K562 (cell line): Measurements from ENCODE around the gene PLD1. TPM values are rescaled to one million over a fixed set of nuclear protein-coding genes. Genes with fewer than 3 reads are reported as not detected.

Source experiments
- ATAC-seq: fragments of 200-7000 bp; cut with Tn5 transposase; 3 replicates; pipeline ENCODE4 v1.9.1; 2020; ENCODE audit warnings: moderate library complexity
- BruUV-seq: library from RNA; stranded (reverse); fragments of 400-500 nt; replicated peaks from 2 replicates; lab custom pipeline; 2021; lab: Mats Ljungman, UMichigan
- CTCF ChIA-PET: fragments of 300-600 bp; formaldehyde crosslinking; extraction: SDS; loops from one replicate; lab custom pipeline; 2021; ENCODE audit warnings: low intra/inter-chr PET ratio; lab: Yijun Ruan, JAX
- POLR2A ChIA-PET: fragments of 300-600, 350-650 bp; sonication (Branson Sonifier 250); formaldehyde crosslinking; extraction: SDS; loops from one replicate; lab custom pipeline; 2021; ENCODE audit warnings: antibody characterized with exemption, inconsistent platforms; lab: Yijun Ruan, JAX
- DNase-seq, 4 experiments: peaks; one replicate each; pipeline versions ENCODE4 v3.0.0 to v3.0.0-alpha.2; 2011 to 2018; ENCODE audit warnings: low spot score in 3 of 4, mixed read lengths in 3 of 4; ENCODE audit errors: extremely low read depth in 1 of 4
- FAIRE-seq: peaks from 2 replicates; lab custom pipeline; 2011; peaks lifted over from hg19 to GRCh38; lab: Jason Lieb, UNC
- H2AFZ ChIP-seq: 2 replicates; pipeline ENCODE4 v1.6.0; 2011; ENCODE audit warnings: low read depth, low read length, control low read depth, inconsistent platforms
- H3K27ac ChIP-seq: fragments of 200-600 bp; 3 replicates; pipeline ENCODE4 v1.8.0; 2011; ENCODE audit warnings: low read depth, mild to moderate bottlenecking, control low read depth, inconsistent platforms, low read length, moderate library complexity, mixed read lengths; ENCODE audit errors: extremely low read depth
- H3K27me3 ChIP-seq, 2 experiments: fragments of 300-600 bp in 1 of 2; 2 replicates in 1 of 2; 3 replicates in 1 of 2; pipeline versions ENCODE4 v1.6.0 to v1.8.0; 2011; ENCODE audit warnings: inconsistent platforms in 2 of 2, low read length in 2 of 2, mild to moderate bottlenecking in 1 of 2, mixed read lengths in 1 of 2, moderate library complexity in 1 of 2; ENCODE audit not compliant: control insufficient read depth in 2 of 2, insufficient read depth in 2 of 2
- H3K36me3 ChIP-seq: fragments of 300-600 bp; 3 replicates; pipeline ENCODE4 v1.8.0; 2011; ENCODE audit warnings: mild to moderate bottlenecking, low read length, inconsistent platforms; ENCODE audit not compliant: control insufficient read depth, insufficient read depth
- H3K4me1 ChIP-seq, 2 experiments: fragments of 200-600 bp in 1 of 2; replicated peaks in 1 of 2; 2 replicates in 1 of 2; 3 replicates in 1 of 2; pipeline versions ENCODE4 v1.5.1 to v1.8.0; 2011; ENCODE audit warnings: inconsistent platforms in 2 of 2, low read length in 2 of 2, mild to moderate bottlenecking in 1 of 2, mixed read lengths in 1 of 2, moderate library complexity in 1 of 2; ENCODE audit not compliant: control insufficient read depth in 2 of 2, insufficient read depth in 2 of 2
- H3K4me2 ChIP-seq: 2 replicates; pipeline ENCODE4 v1.6.1; 2011; ENCODE audit warnings: low read length, control low read depth, inconsistent platforms, mixed read lengths; ENCODE audit not compliant: insufficient read depth
- H3K4me3 ChIP-seq: fragments of 200-600 bp; sonication (generic), shearing (Covaris generic); 2 replicates; pipeline ENCODE4 v1.5.1; 2016; ENCODE audit warnings: control low read depth, inconsistent platforms
- H3K79me2 ChIP-seq: fragments of 200-600 bp; 3 replicates; pipeline ENCODE4 v1.8.0; 2011; ENCODE audit warnings: low read length, inconsistent platforms; ENCODE audit not compliant: control insufficient read depth, insufficient read depth
- H3K9ac ChIP-seq, 2 experiments: 2 replicates each; pipeline versions ENCODE4 v1.6.0 to v1.6.1; 2011; ENCODE audit warnings: low read depth in 2 of 2, low read length in 2 of 2, control low read depth in 1 of 2, inconsistent platforms in 1 of 2, mild to moderate bottlenecking in 1 of 2, mixed read lengths in 1 of 2; ENCODE audit not compliant: insufficient read depth in 1 of 2
- H3K9me1 ChIP-seq: one replicate; pipeline ENCODE4 v1.6.0; 2011; ENCODE audit warnings: inconsistent platforms, mild to moderate bottlenecking, low read length, moderate library complexity; ENCODE audit not compliant: control insufficient read depth, insufficient read depth
- H3K9me3 ChIP-seq: replicated peaks from 2 replicates; pipeline ENCODE4 v1.5.1; 2011; ENCODE audit warnings: low read depth, low read length, inconsistent platforms; ENCODE audit not compliant: control insufficient read depth, insufficient read depth
- H4K20me1 ChIP-seq: replicated peaks from 2 replicates; pipeline ENCODE4 v1.6.1; 2011; ENCODE audit warnings: low read length, inconsistent platforms, mixed read lengths; ENCODE audit not compliant: control insufficient read depth, insufficient read depth
- FOSL1 ChIP-seq: fragments of 200-800 bp; sonication (Bioruptor generic); conservative IDR thresholded peaks from 2 replicates; pipeline ENCODE4 v1.6.1; 2016; ENCODE audit warnings: missing genetic modification characterization, missing compliant biosample characterization
- POLR2AphosphoS5 ChIP-seq: IDR thresholded peaks from 2 replicates; pipeline ENCODE4 v1.6.1; 2011; ENCODE audit warnings: mild to moderate bottlenecking, low read depth, low read length, moderate library complexity; ENCODE audit not compliant: control insufficient read depth, insufficient read depth
- RBM17 ChIP-seq: fragments of 200-400 bp; formaldehyde crosslinking; IDR thresholded peaks from 2 replicates; pipeline ENCODE4 v1.6.1; 2017; ENCODE audit warnings: low read depth, mild to moderate bottlenecking, low read length, borderline replicate concordance
- ZNF274 ChIP-seq: IDR thresholded peaks from 2 replicates; pipeline ENCODE4 v1.6.1; 2011; ENCODE audit warnings: low read depth, mild to moderate bottlenecking, low read length, moderate library complexity, borderline replicate concordance
- ZNF764 ChIP-seq: fragments of 250-450 bp; sonication (Bioruptor Pico); IDR thresholded peaks from 2 replicates; pipeline ENCODE4 v1.4.0; 2020; ENCODE audit warnings: low read depth, mild to moderate bottlenecking, moderate library complexity
- WGBS: fragments of 100-300 bp; shearing (Covaris generic); methylation state at CpG from one replicate; pipeline ENCODE4 v1.1.6; 2016; ENCODE audit warnings: low coverage, mixed read lengths; ENCODE audit not compliant: insufficient coverage; ENCODE audit errors: missing lambda C conversion rate; 5-methylcytosine and 5-hydroxymethylcytosine counted together
- in situ Hi-C: fragments of 300-500 bp; cut with MboI; formaldehyde crosslinking; loops from 4 replicates; pipeline ENCODE4 v1.15.0; 2018; ENCODE audit warnings: inconsistent platforms, mixed read lengths
- intact Hi-C: fragments of 100-400 bp; cut with micrococcal nuclease; formaldehyde crosslinking; loops from 2 replicates; pipeline ENCODE4 v1.14.2; 2022
- polyA plus RNA-seq, 8 experiments: library from polyadenylated mRNA; depleted of rRNA in 4 of 8; stranded (reverse) in 5 of 8; unstranded in 3 of 8; fragments of >200 nt; fragmentation: Nextera tagmentation in 2 of 8; fragmentation: Illumina TruSeq in 1 of 8; extraction: Ambion mirVana in 2 of 8; extraction: Trizol in 1 of 8; gene quantifications; 2 replicates each; pipeline versions ENCODE4 v1.2.1 to v1.2.3, GENCODE V29; 2011 to 2014; ENCODE audit warnings: inconsistent platforms in 1 of 8, missing spikeins in 1 of 8
- total RNA-seq, 7 experiments: library from RNA; depleted of rRNA in 6 of 7; stranded (reverse); fragments of >200 nt in 6 of 7; fragmentation: Illumina TruSeq in 2 of 7; extraction: Trizol in 2 of 7; gene quantifications; 2 replicates each; pipeline versions ENCODE4 v1.2.1 to v1.2.3, GENCODE V29; 2011 to 2021; ENCODE audit warnings: low replicate concordance in 1 of 7
- TF ChIP-seq, protein P1 (sequence below), 2 experiments: IDR thresholded peaks; 2 replicates each; pipeline ENCODE4 v1.6.1; 2012; ENCODE audit warnings: improper control_type of control experiment in 2 of 2, low read depth in 2 of 2, low read length in 2 of 2, borderline replicate concordance in 1 of 2
- TF ChIP-seq, protein P2 (sequence below): fragments of 250-450 bp; sonication (Bioruptor Pico); IDR thresholded peaks from 2 replicates; pipeline ENCODE4 v1.5.0; 2020; ENCODE audit warnings: mild to moderate bottlenecking

PLD1 gene
- total and polyA plus RNA-seq, 9 of the 15 experiments (the other 6 are each of a cell fraction or from before 2014, with no cell fraction given) = 8.4 to 26.1 (median 18.6) TPM

DNA sequence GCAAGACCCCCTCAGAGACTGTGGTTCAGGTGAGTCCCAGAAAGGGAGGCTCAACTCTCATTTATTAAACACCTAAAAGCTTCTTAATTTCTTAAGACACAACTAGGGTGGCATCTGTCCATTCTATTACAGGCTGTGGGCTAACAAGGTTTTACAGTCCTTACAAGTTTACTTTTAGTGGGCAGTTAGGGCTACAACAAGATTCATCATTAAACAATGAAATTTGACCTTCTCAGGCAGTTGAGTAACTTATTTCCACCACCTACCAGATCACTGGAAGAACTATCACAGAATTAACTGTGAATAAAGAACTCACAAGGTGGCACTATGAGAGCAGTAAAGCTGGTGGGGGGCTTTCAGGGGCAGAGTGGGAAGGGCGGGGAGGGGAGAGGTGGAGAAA lies 132.6 kb downstream of the PLD1 start:
- H3K9me3 ChIP-seq = no peaks in the 10 kb centered on the region
- H3K27ac ChIP-seq = no peak overlapping the region
- no peak overlapping the region for H3K4me3 ChIP-seq
- BruUV-seq = no TSS peak
- no peaks in the 10 kb centered on the region for H3K27me3 ChIP-seq
- DNase-seq (no peak), FAIRE-seq (no peak), ATAC-seq (no peak)
- no peaks in the 10 kb centered on the region for H3K79me2 ChIP-seq
- in situ Hi-C loops = no loop called here
- CTCF ChIA-PET = no interaction called here
- intact Hi-C loops = no loop called here
- H3K4me2 ChIP-seq = no peak overlapping the region
- H3K4me1 ChIP-seq = no peaks in the 10 kb centered on the region
- no peaks in the 10 kb centered on the region for H3K36me3 ChIP-seq
- no peak overlapping the region for H2AFZ ChIP-seq
- no peaks in the 10 kb centered on the region for H3K9me1 ChIP-seq
- H3K9ac ChIP-seq = no peak overlapping the region
- H4K20me1 ChIP-seq = no peaks in the 10 kb centered on the region
- 80% methylated on average over 1 of the region's 1 CpG for WGBS
- POLR2A ChIA-PET = interaction anchor here (1.0 kb wide), 1 partner anchor 11 kb away, joined by 3 read pairs; no protein-coding TSS in a partner anchor
- TF ChIP-seq FOSL1 (tag) (no peak), RBM17 (no peak), ZNF764 (CRISPR knock-in tag) (no peak), ZNF274 (no peak), POLR2AphosphoS5 (no peak)
- TF ChIP-seq, protein P1, sequence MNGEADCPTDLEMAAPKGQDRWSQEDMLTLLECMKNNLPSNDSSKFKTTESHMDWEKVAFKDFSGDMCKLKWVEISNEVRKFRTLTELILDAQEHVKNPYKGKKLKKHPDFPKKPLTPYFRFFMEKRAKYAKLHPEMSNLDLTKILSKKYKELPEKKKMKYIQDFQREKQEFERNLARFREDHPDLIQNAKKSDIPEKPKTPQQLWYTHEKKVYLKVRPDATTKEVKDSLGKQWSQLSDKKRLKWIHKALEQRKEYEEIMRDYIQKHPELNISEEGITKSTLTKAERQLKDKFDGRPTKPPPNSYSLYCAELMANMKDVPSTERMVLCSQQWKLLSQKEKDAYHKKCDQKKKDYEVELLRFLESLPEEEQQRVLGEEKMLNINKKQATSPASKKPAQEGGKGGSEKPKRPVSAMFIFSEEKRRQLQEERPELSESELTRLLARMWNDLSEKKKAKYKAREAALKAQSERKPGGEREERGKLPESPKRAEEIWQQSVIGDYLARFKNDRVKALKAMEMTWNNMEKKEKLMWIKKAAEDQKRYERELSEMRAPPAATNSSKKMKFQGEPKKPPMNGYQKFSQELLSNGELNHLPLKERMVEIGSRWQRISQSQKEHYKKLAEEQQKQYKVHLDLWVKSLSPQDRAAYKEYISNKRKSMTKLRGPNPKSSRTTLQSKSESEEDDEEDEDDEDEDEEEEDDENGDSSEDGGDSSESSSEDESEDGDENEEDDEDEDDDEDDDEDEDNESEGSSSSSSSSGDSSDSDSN (IDR thresholded peaks at IDR 0.05; ENCODE audit: borderline replicate concordance in 1 of 2, low read depth in 2 of 2, low read length in 2 of 2) = no peak
- TF ChIP-seq, protein P2, sequence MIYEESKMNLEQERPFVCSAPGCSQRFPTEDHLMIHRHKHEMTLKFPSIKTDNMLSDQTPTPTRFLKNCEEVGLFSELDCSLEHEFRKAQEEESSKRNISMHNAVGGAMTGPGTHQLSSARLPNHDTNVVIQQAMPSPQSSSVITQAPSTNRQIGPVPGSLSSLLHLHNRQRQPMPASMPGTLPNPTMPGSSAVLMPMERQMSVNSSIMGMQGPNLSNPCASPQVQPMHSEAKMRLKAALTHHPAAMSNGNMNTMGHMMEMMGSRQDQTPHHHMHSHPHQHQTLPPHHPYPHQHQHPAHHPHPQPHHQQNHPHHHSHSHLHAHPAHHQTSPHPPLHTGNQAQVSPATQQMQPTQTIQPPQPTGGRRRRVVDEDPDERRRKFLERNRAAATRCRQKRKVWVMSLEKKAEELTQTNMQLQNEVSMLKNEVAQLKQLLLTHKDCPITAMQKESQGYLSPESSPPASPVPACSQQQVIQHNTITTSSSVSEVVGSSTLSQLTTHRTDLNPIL (CRISPR knock-in tag) = no peak
- TF ChIP-seq, all 486 proteins: peak for 0
